Common myeloid progenitor, CD34-positive (primary cell): Measurements from ENCODE around the gene TMC6.
A peak's percentile ranks its signal among the peaks of the same experiment; 100 is the strongest.

Experiments
- CTCF ChIA-PET: fragments of 350-600 bp; sonication (Branson Sonifier 250); formaldehyde crosslinking; loops from one replicate; lab custom pipeline; 2021; ENCODE audit warnings: antibody characterized with exemption; lab: Charles Lee
- POLR2A ChIA-PET: fragments of 350-600 bp; sonication (Branson Sonifier 250); formaldehyde crosslinking; loops from one replicate; lab custom pipeline; 2021; ENCODE audit warnings: antibody characterized with exemption; lab: Charles Lee
- DNase-seq, 3 donors: peaks; one replicate each; pipeline versions ENCODE4 v3.0.0 to v3.0.0-alpha.2; 2013
- H3K27ac ChIP-seq, 2 experiments: 1 replicate in 1 of 2; 2 replicates in 1 of 2; pipeline ENCODE4 v1.7.0; 2013; ENCODE audit warnings: inconsistent platforms in 2 of 2, low read length in 2 of 2, mild to moderate bottlenecking in 2 of 2, low read depth in 1 of 2, moderate library complexity in 1 of 2; ENCODE audit not compliant: severe bottlenecking in 2 of 2, insufficient read depth in 1 of 2, poor library complexity in 1 of 2
- H3K27me3 ChIP-seq, 5 experiments: replicated peaks in 2 of 5; 1 replicate in 3 of 5; 2 replicates in 2 of 5; pipeline versions ENCODE4 v1.6.1 to v1.7.0; 2013; ENCODE audit warnings: low read length in 4 of 5, mild to moderate bottlenecking in 2 of 5, moderate library complexity in 2 of 5, inconsistent platforms in 1 of 5; ENCODE audit not compliant: insufficient read depth in 5 of 5, control insufficient read depth in 4 of 5
- H3K36me3 ChIP-seq, 4 experiments: 1 replicate in 2 of 4; 2 replicates in 2 of 4; pipeline versions ENCODE4 v1.6.1 to v1.7.0; 2013; ENCODE audit warnings: low read length in 3 of 4, control low read depth in 1 of 4, mild to moderate bottlenecking in 1 of 4; ENCODE audit not compliant: control insufficient read depth in 4 of 4, insufficient read depth in 4 of 4
- H3K4me1 ChIP-seq, 4 experiments: 1 replicate in 3 of 4; 2 replicates in 1 of 4; pipeline versions ENCODE4 v1.6.1 to v1.7.1; 2013; ENCODE audit warnings: low read length in 3 of 4, mild to moderate bottlenecking in 3 of 4, control low read depth in 1 of 4, inconsistent platforms in 1 of 4, moderate library complexity in 1 of 4; ENCODE audit not compliant: control insufficient read depth in 4 of 4, insufficient read depth in 4 of 4; ENCODE audit errors: control extremely low read depth in 1 of 4
- H3K4me3 ChIP-seq, 7 experiments: 1 replicate in 4 of 7; 2 replicates in 3 of 7; pipeline versions ENCODE4 v1.5.1 to v1.7.0; 2013; ENCODE audit warnings: mild to moderate bottlenecking in 7 of 7, low read length in 6 of 7, moderate library complexity in 6 of 7, inconsistent platforms in 2 of 7, low read depth in 2 of 7, control low read depth in 1 of 7; ENCODE audit not compliant: insufficient read depth in 4 of 7, control insufficient read depth in 1 of 7; ENCODE audit errors: extremely low read depth in 1 of 7
- H3K9me3 ChIP-seq, 5 experiments: 1 replicate in 4 of 5; 2 replicates in 1 of 5; pipeline versions ENCODE4 v1.6.1 to v1.7.1; 2013; ENCODE audit warnings: low read length in 4 of 5, mild to moderate bottlenecking in 2 of 5, inconsistent platforms in 1 of 5, low read depth in 1 of 5, moderate library complexity in 1 of 5; ENCODE audit not compliant: control insufficient read depth in 4 of 5, insufficient read depth in 2 of 5; ENCODE audit errors: control extremely low read depth in 1 of 5
- WGBS: methylation state at CpG from one replicate; pipeline ENCODE4 v1.1.5; 2013; ENCODE audit not compliant: insufficient coverage; 5-methylcytosine and 5-hydroxymethylcytosine counted together

TMC6 gene

DNA sequence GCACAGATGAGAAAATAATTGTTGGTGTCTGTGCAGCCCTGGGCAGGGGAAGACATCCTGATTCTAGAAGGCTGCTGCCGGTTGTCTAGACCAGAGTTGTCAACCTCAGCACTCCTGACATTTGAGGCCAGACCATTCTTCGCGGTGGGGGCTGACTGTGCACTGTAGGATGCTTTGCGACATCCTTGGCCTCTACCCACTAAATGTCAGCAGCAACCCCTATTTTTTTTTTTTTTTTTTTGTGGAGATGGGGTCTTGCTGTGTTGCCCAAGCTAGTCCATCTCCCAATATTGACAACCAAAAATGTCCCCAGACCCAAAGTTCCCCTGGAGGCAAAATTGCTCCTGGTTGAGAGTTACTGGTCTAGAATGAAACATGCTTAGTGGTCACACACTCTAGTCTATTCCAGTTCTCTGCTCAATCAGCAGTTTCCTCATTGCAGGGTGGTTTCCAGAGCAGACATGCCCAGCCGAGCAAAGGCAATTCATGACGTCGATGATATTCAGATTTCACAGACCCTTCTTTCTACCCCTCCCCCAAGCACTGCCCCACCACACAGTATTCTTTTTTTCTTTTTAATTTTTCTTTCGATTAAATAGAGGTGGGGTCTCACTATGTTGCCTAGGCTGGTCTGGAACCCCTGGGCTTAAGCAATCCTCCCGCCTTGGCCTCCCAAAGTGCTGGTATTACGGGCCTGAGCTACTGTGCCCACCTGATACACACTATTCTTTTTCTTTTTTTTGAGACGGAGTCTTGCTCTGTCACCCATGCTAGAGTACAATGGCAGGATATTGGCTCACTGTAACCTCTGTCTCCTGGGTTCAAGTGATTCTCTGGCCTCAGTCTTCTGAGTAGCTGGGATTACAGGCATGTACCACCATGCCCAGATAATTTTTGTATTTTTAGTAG lies 26.6 kb upstream of the TMC6 start:
- no peaks in the 10 kb centered on the region for H3K36me3 ChIP-seq
- 51% methylated on average over 6 of the region's 11 CpGs for WGBS
- no peak overlapping the region for H3K27ac ChIP-seq
- DNase-seq: peak; percentile 74 to 93 (median 90)
- ChIA-PET CTCF (no interaction called here), POLR2A (no interaction called here)
- no peaks in the 10 kb centered on the region for H3K9me3 ChIP-seq
- H3K4me3 ChIP-seq: no peak overlapping the region
- peaks cover 2 to 22% (median 18%) of the 10 kb centered on the region in 4 experiments for H3K4me1 ChIP-seq
- H3K27me3 ChIP-seq: no peaks in the 10 kb centered on the region

GRCh38 chr17:78151514-78152008 lies 23.0 kb upstream of the TMC6 start:
- no peak for DNase-seq
- WGBS: 97% methylated on average over 6 of the region's 7 CpGs
- Histone ChIP-seq H3K4me3 (no peak overlapping the region), H3K4me1 (peaks cover 4 to 30% (median 24%) of the 10 kb centered on the region in 4 experiments), H3K36me3 (no peaks in the 10 kb centered on the region), H3K27me3 (no peaks in the 10 kb centered on the region), H3K9me3 (no peaks in the 10 kb centered on the region), H3K27ac (no peak overlapping the region)
- POLR2A ChIA-PET: no interaction called here
- CTCF ChIA-PET: interaction anchor here (0.9 to 1.3 kb wide), 2 partner anchors 15 to 35 kb away, joined by 3 read pairs; no protein-coding TSS in a partner anchor

DNA sequence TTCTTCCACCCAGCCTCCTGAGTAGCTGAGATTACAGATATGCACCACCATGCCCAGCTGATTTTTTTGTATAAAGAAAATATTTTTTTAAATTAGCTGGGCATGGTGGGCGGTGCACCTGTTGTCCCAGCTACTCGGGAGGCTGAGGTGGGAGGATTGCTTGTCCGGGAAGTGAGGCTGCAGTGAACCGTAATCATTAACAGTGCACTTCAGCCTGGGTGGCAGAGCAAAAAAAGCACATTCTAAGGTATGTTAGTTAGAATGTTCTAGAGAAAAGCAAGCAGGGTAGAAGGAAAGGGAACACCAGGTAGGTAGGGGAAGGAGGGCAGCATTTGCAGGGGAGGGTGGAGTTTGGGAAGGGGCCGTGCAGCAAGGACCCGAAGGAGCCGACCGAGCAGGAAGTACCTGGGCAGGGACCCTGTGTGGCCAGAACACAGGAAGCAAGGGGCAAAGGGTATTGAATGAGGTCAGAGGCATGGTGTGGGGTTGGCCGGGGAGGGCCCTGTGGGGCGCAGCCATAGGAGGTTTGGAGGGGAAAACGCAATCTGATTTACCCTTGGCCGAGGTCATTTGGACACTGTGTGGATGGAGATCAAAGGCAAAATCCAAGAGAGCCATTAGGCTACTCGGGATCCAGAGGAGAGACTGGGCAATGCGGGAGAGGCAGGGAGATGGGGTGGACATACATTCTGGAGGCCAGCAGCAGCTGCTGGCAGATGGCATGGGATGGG lies 19.9 kb upstream of the TMC6 start:
- H3K9me3 ChIP-seq: no peaks in the 10 kb centered on the region
- CTCF ChIA-PET: interaction anchor here (0.6 to 2.5 kb wide), 3 partner anchors 11 to 28 kb away, joined by 3 to 12 read pairs (median 5); no protein-coding TSS in a partner anchor
- peaks cover 2 to 41% (median 39%) of the 10 kb centered on the region in 4 experiments for H3K4me1 ChIP-seq
- DNase-seq: no peak
- WGBS: 75% methylated on average over 13 of the region's 14 CpGs
- no peak overlapping the region for H3K27ac ChIP-seq
- no peak overlapping the region for H3K4me3 ChIP-seq
- POLR2A ChIA-PET: no interaction called here
- H3K36me3 ChIP-seq: no peaks in the 10 kb centered on the region
- no peaks in the 10 kb centered on the region for H3K27me3 ChIP-seq

GRCh38 chr17:78147315-78147998 lies 18.9 kb upstream of the TMC6 start:
- Histone ChIP-seq H3K4me3 (no peak overlapping the region), H3K9me3 (no peaks in the 10 kb centered on the region), H3K4me1 (peaks cover 2 to 44% (median 41%) of the 10 kb centered on the region in 4 experiments), H3K27ac (no peak overlapping the region), H3K36me3 (peaks cover 0 to 4% (median 3%) of the 10 kb centered on the region in 4 experiments), H3K27me3 (no peaks in the 10 kb centered on the region)
- POLR2A ChIA-PET: no interaction called here
- DNase-seq: peak in 2 of 3 donors; percentile 79 to 84
- 31% methylated on average over 6 of the region's 8 CpGs for WGBS
- CTCF ChIA-PET: interaction anchor here (2.0 to 2.5 kb wide), 2 partner anchors 15 to 29 kb away, joined by 5 to 12 read pairs; no protein-coding TSS in a partner anchor

DNA sequence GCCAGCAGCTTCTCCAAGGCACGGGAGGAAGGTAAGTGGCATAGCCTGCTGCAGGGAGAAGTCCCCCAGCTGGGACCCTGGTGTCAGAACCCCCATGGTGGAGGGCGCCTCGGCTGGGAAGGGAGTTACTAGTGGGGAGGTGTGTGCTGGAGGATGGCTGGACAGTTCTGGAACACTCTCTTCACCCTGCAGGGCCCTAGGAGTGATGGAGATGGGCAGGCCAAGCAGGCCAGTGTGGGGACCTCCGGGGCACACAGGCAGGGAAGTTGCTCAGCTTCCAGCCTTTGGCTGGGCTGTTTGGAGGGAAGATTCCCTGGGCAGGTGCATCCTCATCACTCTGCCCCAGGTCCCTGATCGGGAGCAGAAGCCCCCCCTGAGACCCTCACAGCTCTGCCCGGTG lies 18.3 kb upstream of the TMC6 start:
- CTCF ChIA-PET: interaction anchor here (2.0 to 2.5 kb wide), 2 partner anchors 15 to 30 kb away, joined by 5 to 12 read pairs; no protein-coding TSS in a partner anchor
- POLR2A ChIA-PET: no interaction called here
- WGBS: 93% methylated on average over 5 of the region's 6 CpGs
- Histone ChIP-seq H3K4me1 (peaks cover 2 to 45% (median 43%) of the 10 kb centered on the region in 4 experiments), H3K27me3 (no peaks in the 10 kb centered on the region), H3K9me3 (no peaks in the 10 kb centered on the region), H3K36me3 (peaks cover 0 to 10% (median 9%) of the 10 kb centered on the region in 4 experiments), H3K4me3 (no peak overlapping the region), H3K27ac (peak overlapping the region in 1 of 2 experiments; percentile 37)
- DNase-seq: no peak

DNA sequence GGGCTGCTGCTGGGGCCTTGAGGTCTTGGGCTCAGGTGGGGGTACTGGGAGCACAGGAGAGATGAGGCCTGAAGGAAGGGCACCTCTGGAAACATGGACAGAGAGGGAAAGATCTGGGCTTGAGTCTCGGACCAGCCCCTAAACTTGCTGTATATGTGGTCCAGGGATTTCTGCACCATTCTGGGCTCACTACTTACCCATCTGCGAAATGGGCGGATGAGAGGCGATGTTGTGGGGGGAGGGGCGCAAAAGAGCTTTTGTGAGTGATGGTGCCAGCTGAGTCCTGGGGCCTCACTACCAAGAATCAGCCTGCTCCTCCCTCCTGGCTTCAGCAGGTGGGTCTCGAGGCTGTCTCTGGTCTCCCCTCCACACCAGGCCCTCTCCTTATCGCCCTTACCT lies 17.9 kb upstream of the TMC6 start:
- 100% methylated on average over 5 of the region's 7 CpGs for WGBS
- no peaks in the 10 kb centered on the region for H3K27me3 ChIP-seq
- H3K4me1 ChIP-seq: peaks cover 2 to 49% (median 46%) of the 10 kb centered on the region in 4 experiments
- no peaks in the 10 kb centered on the region for H3K9me3 ChIP-seq
- H3K36me3 ChIP-seq: peaks cover 0 to 14% (median 13%) of the 10 kb centered on the region in 4 experiments
- CTCF ChIA-PET: interaction anchor here (2.5 kb wide), 1 partner anchor 16 kb away, joined by 12 read pairs; no protein-coding TSS in a partner anchor
- POLR2A ChIA-PET: interaction anchor here (0.5 kb wide), 1 partner anchor 27 kb away, joined by 5 read pairs; no protein-coding TSS in a partner anchor
- peak overlapping the region in 1 of 2 experiments; percentile 37 for H3K27ac ChIP-seq
- no peak overlapping the region for H3K4me3 ChIP-seq
- DNase-seq: no peak
